ENCODE measurements around the gene CYP24A1. TPM values are rescaled to one million over a fixed set of nuclear protein-coding genes. Genes with fewer than 3 reads are reported as not detected.

The CYP24A1 gene
- total RNA-seq, 2 donors from 2014 or later, result not detected

- ATAC-seq, result no peak
- Histone ChIP-seq H3K27ac (peak overlapping the region in 1 of 4 donors; percentile 67), H3K27me3 (no peaks in the 10 kb centered on the region), H3K4me1 (peaks cover 20% of the 10 kb centered on the region), H3K4me3 (no peak overlapping the region), H3K9me3 (no peaks in the 10 kb centered on the region), H3K36me3 (replicated peaks in 1 of 2; ENCODE audit: insufficient read depth in 1 of 2, low read depth in 2 of 2) (no peaks in the 10 kb centered on the region)
- intact Hi-C loops (cut with DNase I), result no loop called here
- TF ChIP-seq POLR2A (IDR thresholded peaks at IDR 0.05), result no peak
- no peak for TF ChIP-seq CTCF (IDR thresholded peaks at IDR 0.05)
- DNase-seq, result no peak
These were observed 65.5 kb downstream of the CYP24A1 start for GRCh38 chr20:54108326-54108642.

- Histone ChIP-seq H3K4me1 (peaks cover 20% of the 10 kb centered on the region), H3K9me3 (no peaks in the 10 kb centered on the region), H3K4me3 (no peak overlapping the region), H3K27ac (peak overlapping the region in 1 of 4 donors; percentile 67), H3K27me3 (no peaks in the 10 kb centered on the region), H3K36me3 (replicated peaks in 1 of 2; ENCODE audit: insufficient read depth in 1 of 2, low read depth in 2 of 2) (no peaks in the 10 kb centered on the region)
- intact Hi-C loops (cut with DNase I), result no loop called here
- DNase-seq (peak in 3 of 4 donors; percentile 29 to 63 (median 42)), ATAC-seq (peak; percentile 91)
- WGBS, 2 donors, result 36 to 50% methylated on average over 7 of the region's 7 CpGs
- TF ChIP-seq POLR2A (IDR thresholded peaks at IDR 0.05), result no peak
- no peak for TF ChIP-seq CTCF (IDR thresholded peaks at IDR 0.05)
These were observed 66.0 kb downstream of the CYP24A1 start for GRCh38 chr20:54107600-54108325.

- Histone ChIP-seq H3K9me3 (no peaks in the 10 kb centered on the region), H3K36me3 (replicated peaks in 1 of 2; ENCODE audit: insufficient read depth in 1 of 2, low read depth in 2 of 2) (no peaks in the 10 kb centered on the region), H3K27ac (peak overlapping the region in 1 of 4 donors; percentile 67), H3K4me1 (peaks cover 20% of the 10 kb centered on the region), H3K4me3 (no peak overlapping the region), H3K27me3 (no peaks in the 10 kb centered on the region)
- intact Hi-C loops (cut with DNase I), result no loop called here
- no peak for ATAC-seq
- 49 to 50% methylated on average over 2 of the region's 2 CpGs for WGBS, 2 donors
- DNase-seq, result no peak
- TF ChIP-seq CTCF (IDR thresholded peaks at IDR 0.05) (no peak), POLR2A (IDR thresholded peaks at IDR 0.05) (no peak)
These were observed 66.6 kb downstream of the CYP24A1 start for GRCh38 chr20:54107181-54107580.

GRCh38 chr20:54106162-54106561, 67.6 kb downstream of the CYP24A1 start:
- Histone ChIP-seq H3K4me3 (no peak overlapping the region), H3K27me3 (no peaks in the 10 kb centered on the region), H3K36me3 (replicated peaks in 1 of 2; ENCODE audit: insufficient read depth in 1 of 2, low read depth in 2 of 2) (no peaks in the 10 kb centered on the region), H3K4me1 (peaks cover 20% of the 10 kb centered on the region), H3K9me3 (no peaks in the 10 kb centered on the region), H3K27ac (no peak overlapping the region)
- DNase-seq (no peak), ATAC-seq (no peak)
- 36 to 58% methylated on average over 4 of the region's 4 CpGs for WGBS, 2 donors
- no peak for TF ChIP-seq POLR2A (IDR thresholded peaks at IDR 0.05)
- no peak for TF ChIP-seq CTCF (IDR thresholded peaks at IDR 0.05)
- intact Hi-C loops (cut with DNase I), result no loop called here

- WGBS, 2 donors, result 56 to 58% methylated on average over 4 of the region's 4 CpGs
- intact Hi-C loops (cut with DNase I), result no loop called here
- no peak for ATAC-seq
These were observed 68.1 kb downstream of the CYP24A1 start for GRCh38 chr20:54105653-54106052.

More at GRCh38 chr20:54105653-54106052, 68.1 kb downstream of the CYP24A1 start:
- no peak for DNase-seq
- H3K4me3 ChIP-seq, result no peak overlapping the region
- H3K36me3 ChIP-seq (replicated peaks in 1 of 2; ENCODE audit: insufficient read depth in 1 of 2, low read depth in 2 of 2), result no peaks in the 10 kb centered on the region
- no peaks in the 10 kb centered on the region for H3K27me3 ChIP-seq
- H3K9me3 ChIP-seq, result no peaks in the 10 kb centered on the region
- peaks cover 20% of the 10 kb centered on the region for H3K4me1 ChIP-seq
- no peak for TF ChIP-seq CTCF (IDR thresholded peaks at IDR 0.05)
- no peak for TF ChIP-seq POLR2A (IDR thresholded peaks at IDR 0.05)
- H3K27ac ChIP-seq, result no peak overlapping the region
